KOPT-K1 (cell line): ENCODE measurements around the gene UBC.
A peak's percentile ranks its signal among the peaks of the same experiment; 100 is the strongest.
"Not testable (repeated sequence)": the region's sequence is repeated elsewhere in the genome, so short reads cannot be mapped to it uniquely, and the experiment has no call there.

Experiments
- H3K27ac ChIP-seq: fragments of 200-600 bp; sonication (generic); 2 replicates; pipeline ENCODE4 v1.5.1; 2016; ENCODE audit warnings: antibody characterized with exemption, mild to moderate bottlenecking, low read depth, low read length; ENCODE audit not compliant: poor library complexity, severe bottlenecking
- H3K36me3 ChIP-seq: fragments of 200-600 bp; sonication (generic); 2 replicates; pipeline ENCODE4 v1.5.1; 2017; ENCODE audit warnings: antibody characterized with exemption, mild to moderate bottlenecking, low read length, moderate library complexity; ENCODE audit not compliant: insufficient read depth
- H3K9me3 ChIP-seq: fragments of 200-600 bp; sonication (generic); 2 replicates; pipeline ENCODE4 v1.5.1; 2017; ENCODE audit warnings: antibody characterized with exemption, low read length, mild to moderate bottlenecking; ENCODE audit not compliant: insufficient read depth, poor library complexity, severe bottlenecking

Gene UBC

DNA sequence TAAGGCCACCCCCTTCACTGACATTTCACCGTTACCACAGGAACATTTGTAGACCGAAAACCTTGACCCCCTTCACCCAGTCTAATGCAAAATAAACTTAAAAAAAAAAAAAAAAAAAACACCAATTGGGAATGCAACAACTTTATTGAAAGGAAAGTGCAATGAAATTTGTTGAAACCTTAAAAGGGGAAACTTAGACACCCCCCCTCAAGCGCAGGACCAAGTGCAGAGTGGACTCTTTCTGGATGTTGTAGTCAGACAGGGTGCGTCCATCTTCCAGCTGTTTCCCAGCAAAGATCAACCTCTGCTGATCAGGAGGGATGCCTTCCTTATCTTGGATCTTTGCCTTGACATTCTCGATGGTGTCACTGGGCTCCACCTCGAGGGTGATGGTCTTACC lies 2.9 kb downstream of the UBC start:
- H3K27ac ChIP-seq, H3K9me3 ChIP-seq: not testable (repeated sequence)
- H3K36me3 ChIP-seq = peaks cover 40% of the 10 kb centered on the region

DNA sequence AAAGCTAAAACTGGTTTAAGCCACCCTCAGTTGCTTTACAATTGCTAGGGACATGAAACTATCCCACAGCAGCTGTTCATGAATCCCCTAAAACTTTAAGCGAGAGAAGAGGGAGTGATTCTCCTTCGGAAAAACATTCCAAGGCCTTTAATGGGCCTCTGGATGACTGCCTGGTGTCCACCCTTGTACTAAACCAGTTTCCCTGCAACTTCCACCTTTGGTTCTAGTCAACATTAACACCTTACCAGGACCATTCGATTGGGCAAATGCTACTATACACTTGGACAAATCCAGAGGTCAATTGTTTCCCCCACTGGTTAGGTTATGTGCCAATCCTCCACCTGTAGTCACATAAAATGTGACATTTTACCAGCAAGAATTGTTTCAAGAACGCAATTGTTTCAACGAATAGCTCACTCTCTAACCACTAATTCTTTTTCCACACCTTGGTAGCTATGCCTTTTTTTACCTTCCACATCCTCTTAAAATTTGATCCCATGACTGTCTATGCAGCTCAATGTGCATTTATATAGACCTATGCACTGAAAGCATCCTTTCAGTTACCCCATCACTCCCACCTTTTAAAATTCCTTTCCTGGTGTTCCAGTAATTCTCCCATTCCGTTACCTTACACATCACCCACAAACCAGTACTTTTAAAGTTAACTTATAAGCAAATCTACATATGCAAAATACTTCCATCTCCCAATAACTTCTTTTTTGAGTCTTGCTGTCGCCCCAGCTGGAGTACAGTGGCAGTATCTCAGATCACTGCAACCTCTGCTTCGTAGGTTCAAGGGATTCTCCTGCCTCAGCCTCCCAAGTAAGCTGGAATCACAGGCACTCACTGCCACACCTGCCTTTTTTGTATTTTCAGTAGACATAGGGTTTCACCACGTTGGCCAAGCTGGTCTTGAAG lies 3.6 kb downstream of the UBC start:
- peaks cover 40% of the 10 kb centered on the region for H3K36me3 ChIP-seq
- H3K9me3 ChIP-seq = no peaks in the 10 kb centered on the region
- no peak overlapping the region for H3K27ac ChIP-seq

DNA sequence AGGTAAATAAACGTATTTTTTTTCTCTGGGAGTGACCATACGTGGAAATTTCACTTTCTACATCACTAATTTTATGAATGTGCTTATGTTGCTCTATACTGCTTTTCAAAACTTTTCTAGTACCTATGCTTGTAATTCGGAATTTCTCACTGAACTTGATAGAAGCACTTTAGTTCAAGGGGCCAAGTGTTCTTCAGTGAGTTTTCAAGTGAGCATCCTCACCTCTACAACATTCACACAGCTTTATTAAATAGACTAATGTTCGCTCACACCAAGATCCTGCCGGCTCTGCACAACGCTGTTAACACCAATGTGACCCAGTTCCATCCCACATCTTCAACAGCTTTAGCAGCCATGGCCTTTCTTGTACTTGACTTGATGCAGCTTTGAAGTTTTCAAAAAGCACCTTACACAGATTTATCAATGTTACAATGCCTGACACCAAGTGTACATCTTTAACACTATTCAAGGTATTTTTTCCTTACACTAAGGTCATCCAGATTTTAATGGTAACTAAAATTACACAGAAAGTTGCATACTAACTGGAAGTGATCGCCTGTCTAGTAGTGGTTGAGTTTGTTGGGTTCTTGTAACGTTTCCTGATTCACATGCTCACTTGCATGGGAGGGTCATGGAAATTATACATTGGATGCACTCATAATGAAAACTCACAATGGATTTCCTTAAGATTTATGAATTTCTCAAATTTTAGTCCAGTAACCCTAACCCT lies 4.5 kb downstream of the UBC start:
- peaks cover 40% of the 10 kb centered on the region for H3K36me3 ChIP-seq
- no peak overlapping the region for H3K27ac ChIP-seq
- H3K9me3 ChIP-seq = no peaks in the 10 kb centered on the region

DNA sequence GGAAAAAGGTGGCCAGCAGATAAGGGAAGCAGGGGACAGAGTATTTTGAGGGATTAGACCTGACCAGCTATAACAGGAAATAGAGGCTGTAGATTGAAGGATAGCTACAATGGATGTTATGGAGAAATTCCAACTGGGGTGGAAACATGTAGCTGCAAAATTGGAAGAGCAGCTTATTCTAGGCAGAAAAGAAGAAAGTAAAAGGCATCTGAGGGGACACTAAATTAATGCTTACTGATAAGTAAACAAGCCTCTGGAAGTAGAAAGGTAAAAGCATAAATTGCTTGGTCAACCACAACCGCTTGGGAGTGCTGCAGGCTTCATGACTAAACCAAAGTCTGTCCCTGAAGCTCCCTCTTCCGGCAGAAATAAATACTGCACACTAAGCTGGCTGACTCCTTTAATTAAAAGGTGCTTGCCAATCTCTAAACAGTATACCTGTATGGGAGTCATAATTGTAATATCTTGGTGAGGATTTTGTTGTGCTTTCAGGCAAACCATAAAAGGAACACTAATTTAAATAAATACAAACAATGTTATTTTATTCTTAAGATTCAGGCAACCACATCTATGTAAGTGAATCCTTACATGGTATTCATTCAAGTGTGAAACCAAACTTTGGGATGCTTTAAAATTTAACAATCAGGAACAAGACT lies 7.7 kb downstream of the UBC start:
- Histone ChIP-seq H3K9me3 (no peaks in the 10 kb centered on the region), H3K36me3 (peaks cover 20% of the 10 kb centered on the region), H3K27ac (no peak overlapping the region)

DNA sequence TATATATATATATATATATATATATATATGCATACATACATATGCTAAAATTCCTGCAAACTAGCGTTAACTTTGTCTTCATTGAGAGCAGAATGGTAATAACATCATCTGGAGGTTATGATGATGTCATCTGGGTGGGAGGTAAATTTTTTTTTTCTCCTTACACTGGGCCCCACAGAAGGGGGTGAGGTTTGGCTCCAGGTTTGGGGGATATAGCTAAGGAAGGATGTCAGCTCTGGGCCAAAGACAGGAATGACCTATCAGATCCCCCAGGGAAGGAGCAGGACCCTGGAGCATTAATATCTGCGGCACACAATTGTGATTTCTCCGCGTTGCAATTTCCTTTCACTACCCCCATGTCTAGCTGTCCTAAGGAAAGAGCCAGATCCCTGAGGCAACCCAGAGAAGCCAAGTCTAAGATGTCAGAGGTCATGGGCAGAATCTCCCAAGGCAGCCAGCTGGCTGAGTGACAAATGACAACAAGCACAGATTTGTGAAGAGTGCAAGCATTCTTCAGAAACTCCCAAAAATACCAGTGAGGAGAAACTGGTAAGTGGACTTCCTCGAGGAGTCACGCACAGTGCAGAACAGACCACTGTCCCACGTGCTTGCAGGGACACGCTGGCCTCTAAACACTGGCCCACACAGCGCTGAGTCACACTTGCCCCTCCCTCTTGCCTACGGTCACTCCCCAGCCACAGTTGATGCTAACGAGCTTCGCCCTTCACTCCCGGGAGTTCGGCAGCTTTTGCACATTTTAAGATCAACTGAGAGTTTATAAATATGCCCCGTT lies 9.9 kb downstream of the UBC start:
- no peaks in the 10 kb centered on the region for H3K9me3 ChIP-seq
- H3K36me3 ChIP-seq = no peaks in the 10 kb centered on the region
- H3K27ac ChIP-seq = no peak overlapping the region

DNA sequence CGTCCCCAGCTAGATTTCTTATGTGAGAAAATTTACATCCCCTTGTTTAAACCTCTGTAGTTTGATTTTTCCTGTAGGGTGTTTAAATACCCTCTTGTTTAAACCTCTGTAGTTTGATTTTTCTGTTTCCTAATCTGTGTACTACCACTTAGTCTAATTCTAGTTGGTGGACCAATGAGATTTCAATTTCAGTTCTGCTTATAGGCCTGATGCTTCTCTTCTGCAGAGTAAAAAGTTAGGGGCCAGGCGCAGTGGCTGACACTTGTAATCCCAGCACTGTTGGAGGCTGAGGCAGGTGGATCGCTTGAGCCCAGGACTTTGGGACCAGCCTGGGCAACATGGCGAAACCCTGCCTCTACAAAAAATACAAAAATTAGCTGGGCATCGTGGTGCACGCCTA lies 11.5 kb downstream of the UBC start:
- no peak overlapping the region for H3K27ac ChIP-seq

DNA sequence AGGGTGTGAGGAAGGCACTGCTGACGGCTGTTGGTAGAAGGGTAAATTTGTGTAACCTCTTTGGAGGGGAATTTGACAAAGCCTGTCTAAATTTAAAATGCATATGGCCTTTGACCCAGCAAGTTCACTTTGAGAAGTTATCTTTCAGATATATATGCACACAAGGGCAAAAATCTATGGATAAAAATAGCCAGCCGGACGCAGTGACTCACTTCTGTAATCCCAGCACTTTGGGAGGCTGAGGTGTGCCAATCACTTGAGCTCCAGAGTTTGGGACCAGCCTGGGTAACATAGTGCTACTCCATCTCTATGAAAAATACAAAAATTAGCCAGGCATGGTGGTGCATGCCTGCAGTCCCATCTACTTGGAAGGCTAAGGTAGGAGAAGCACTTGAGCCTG lies 13.4 kb downstream of the UBC start:
- Histone ChIP-seq H3K27ac (no peak overlapping the region), H3K36me3 (no peaks in the 10 kb centered on the region), H3K9me3 (no peaks in the 10 kb centered on the region)

More for the DNA sequence above, 11.5 kb downstream of the UBC start:
- H3K9me3 ChIP-seq = no peaks in the 10 kb centered on the region
- no peaks in the 10 kb centered on the region for H3K36me3 ChIP-seq

DNA sequence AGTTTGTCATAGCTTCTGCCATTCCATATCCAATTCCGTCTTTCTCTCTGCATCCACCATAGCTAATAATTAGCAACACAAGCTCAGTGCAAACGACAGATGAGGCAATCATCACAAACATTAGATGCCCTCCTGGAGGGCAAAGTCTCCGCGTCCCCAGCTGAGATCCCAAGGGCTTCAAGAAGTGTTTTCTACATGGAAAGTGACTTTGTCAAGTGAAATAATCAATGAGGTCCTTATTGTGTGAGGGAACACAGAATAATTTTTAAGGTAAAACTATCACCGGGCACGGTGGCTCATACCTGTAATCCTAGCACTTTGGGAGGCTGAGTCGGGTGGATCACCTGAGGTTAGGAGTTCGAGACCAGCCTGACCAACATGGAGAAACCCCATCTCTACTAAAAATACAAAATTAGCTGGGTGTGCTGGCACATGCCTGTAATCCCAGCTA lies 14.1 kb downstream of the UBC start:
- not testable (repeated sequence) for H3K27ac ChIP-seq, H3K36me3 ChIP-seq, H3K9me3 ChIP-seq

DNA sequence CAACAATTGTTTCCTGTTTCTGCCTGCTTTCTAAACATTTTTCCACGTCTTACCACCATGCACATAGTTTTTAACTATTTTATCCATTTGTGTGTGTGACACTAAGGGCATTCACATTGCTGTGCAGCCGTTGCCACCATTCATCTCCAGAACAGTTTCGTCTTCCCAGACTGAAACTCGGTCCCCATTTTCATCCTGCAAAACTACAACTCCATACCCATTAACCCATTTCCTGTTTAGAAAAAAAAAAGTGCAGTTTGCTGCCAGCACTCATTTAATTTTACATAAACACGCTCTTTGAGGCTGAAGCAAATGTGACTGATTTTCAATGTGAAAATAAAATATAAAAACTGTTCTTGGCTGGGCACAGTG lies 15.5 kb downstream of the UBC start:
- Histone ChIP-seq H3K27ac (peak overlapping the region; percentile 24), H3K36me3 (no peaks in the 10 kb centered on the region), H3K9me3 (no peaks in the 10 kb centered on the region)

DNA sequence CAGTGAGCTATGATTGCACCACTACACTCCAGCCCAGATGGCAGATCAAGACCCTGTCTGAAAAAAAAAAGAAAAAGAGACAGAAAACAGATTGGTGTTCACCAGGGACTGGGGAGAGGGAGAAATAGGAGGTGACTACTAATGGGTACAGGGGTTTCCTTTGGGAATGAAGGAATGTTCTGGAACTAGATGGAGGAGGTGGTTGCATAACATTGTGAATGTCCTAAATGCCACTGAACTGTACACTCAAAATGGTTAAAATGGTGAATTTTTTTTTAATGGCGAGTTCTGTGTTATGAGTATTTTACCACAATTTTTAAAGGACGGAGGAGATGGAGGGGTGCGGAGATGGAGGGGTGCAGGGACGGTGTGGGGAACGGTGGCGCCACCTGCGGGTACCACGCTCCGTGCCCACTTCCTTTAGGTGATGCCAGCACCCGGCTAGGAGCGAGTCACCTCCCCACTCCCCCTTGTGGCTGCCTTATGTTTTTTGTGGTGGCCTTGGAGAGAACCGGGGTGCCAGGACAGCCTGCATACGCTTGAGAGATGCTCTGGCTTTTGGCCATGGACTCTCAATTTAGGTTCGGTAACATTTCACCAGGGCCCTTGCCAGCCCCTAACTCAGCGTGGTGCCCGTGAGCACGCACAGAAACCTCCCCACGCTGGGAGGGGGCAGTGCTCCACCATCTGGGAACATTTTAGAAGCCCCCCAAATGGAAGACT lies 16.1 kb downstream of the UBC start:
- no peaks in the 10 kb centered on the region for H3K36me3 ChIP-seq
- H3K27ac ChIP-seq = peak overlapping the region; percentile 24

DNA sequence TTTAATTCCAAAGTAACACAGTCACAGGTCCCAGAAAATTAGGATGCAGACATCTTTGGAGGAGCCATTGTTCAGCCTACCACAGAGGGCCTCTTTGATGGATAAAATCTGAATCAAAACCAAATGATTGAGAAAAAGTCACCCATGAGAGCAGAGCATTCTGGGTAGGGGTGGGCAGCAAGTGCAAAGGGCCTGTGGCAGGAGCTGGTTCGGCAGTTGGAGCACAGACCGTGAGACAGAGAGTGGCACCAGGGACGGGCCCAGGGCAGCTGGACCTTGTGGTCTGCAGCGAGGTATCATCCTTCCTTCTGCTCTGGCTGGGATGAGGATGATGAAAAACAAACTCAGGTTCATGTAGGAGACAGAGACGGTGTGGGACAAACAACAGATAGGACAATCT lies 18.0 kb downstream of the UBC start:
- Histone ChIP-seq H3K27ac (no peak overlapping the region), H3K9me3 (no peaks in the 10 kb centered on the region), H3K36me3 (no peaks in the 10 kb centered on the region)

More for the DNA sequence above, 16.1 kb downstream of the UBC start:
- no peaks in the 10 kb centered on the region for H3K9me3 ChIP-seq

DNA sequence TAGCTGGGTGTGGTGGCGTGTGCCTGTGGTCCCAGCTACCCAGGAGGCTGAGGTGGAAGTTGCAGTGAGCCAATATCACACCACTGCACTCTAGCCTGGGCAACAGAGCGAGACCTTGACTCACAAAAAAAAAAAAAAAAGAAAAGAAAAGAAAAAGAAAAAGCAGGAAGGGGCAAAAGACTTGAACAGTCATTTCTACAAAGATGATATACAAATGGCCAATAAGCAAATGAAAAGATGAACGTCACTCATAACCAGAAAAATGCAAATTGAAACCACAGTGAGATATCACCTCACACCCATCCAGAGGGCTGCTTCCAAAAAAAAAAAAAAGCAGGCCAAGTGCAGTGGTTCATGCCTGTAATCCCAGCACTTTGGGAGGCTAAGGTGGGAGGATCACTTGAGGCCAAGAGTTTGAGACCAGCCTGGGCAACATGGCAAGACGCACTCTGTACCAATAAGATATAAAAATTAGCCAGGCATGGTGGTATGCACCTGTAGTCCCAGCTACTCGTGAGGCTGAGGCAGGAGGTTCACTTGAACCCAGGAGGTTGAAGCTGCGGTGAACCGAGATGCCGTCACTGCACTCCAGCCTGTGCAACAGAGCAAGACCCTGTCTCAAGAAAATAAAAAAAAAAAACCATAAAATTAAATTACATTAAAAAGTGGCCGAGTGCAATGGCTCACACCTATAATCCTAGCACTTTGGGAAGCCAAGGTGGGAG lies 20.5 kb downstream of the UBC start:
- no peaks in the 10 kb centered on the region for H3K36me3 ChIP-seq
- no peaks in the 10 kb centered on the region for H3K9me3 ChIP-seq
- no peak overlapping the region for H3K27ac ChIP-seq

DNA sequence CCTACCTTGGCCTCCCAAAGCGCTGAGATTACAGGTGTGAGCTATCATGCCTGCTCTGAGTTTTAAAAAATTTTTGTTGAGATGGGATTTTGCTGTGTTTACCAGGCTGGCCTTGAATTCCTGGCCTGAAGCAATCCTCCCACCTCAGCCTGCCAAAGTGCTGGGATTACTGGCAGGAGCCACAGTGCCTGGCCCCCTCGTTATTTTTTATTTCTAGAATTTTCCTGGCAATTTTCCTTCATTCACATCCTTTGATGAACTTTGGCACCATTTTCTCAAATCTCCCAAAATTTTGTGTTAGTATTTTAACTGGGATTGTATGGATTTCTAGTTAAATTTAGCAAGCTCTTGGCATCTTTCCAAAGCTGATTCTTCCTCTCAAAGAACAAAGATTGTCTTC lies 26.2 kb downstream of the UBC start:
- no peaks in the 10 kb centered on the region for H3K9me3 ChIP-seq
- no peak overlapping the region for H3K27ac ChIP-seq
- no peaks in the 10 kb centered on the region for H3K36me3 ChIP-seq

DNA sequence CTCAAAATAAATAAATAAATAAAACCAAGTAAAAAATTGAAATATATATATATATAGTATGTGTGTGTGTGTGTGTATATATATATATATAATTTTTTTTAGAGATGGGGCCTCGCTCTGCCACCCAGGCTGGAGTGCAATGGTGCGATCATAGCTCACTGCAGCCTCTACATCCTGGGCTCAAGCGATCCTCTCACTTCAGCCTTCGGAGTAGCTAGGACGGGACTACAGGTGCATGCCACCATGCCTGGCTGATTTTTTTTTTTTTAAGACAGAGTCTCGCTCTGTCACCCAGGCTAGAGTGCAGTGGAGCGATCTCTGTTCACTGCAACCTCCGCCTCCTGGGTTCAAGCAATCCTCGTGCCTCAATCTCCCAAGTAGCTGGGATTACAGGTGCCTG lies 26.7 kb downstream of the UBC start:
- not testable (repeated sequence) for H3K36me3 ChIP-seq, H3K27ac ChIP-seq, H3K9me3 ChIP-seq
